Endothelial cell of umbilical vein (primary cell): ENCODE measurements around the gene PTGES3.

Experiments used
- CTCF ChIP-seq, 2 donors: IDR thresholded peaks; 1 replicate in 1 of 2; 2 replicates in 1 of 2; pipeline ENCODE4 v1.5.1; 2011; ENCODE audit warnings: low read length in 2 of 2, mild to moderate bottlenecking in 2 of 2, moderate library complexity in 2 of 2, control low read depth in 1 of 2, inconsistent platforms in 1 of 2, low read depth in 1 of 2; ENCODE audit not compliant: insufficient read depth in 1 of 2; ENCODE audit errors: extremely low read depth in 1 of 2
- MAX ChIP-seq: IDR thresholded peaks from 2 replicates; pipeline ENCODE4 v1.6.1; 2011; ENCODE audit not compliant: insufficient read depth, insufficient read length
- POLR2A ChIP-seq: IDR thresholded peaks from 2 replicates; pipeline ENCODE4 v1.6.1; 2012; ENCODE audit warnings: low read depth, mild to moderate bottlenecking, control low read depth, low read length
- POLR2AphosphoS5 ChIP-seq: IDR thresholded peaks from 2 replicates; pipeline ENCODE4 v1.6.1; 2012; ENCODE audit warnings: low read depth, mild to moderate bottlenecking, control low read depth, low read length, moderate library complexity; ENCODE audit not compliant: insufficient read depth

DNA sequence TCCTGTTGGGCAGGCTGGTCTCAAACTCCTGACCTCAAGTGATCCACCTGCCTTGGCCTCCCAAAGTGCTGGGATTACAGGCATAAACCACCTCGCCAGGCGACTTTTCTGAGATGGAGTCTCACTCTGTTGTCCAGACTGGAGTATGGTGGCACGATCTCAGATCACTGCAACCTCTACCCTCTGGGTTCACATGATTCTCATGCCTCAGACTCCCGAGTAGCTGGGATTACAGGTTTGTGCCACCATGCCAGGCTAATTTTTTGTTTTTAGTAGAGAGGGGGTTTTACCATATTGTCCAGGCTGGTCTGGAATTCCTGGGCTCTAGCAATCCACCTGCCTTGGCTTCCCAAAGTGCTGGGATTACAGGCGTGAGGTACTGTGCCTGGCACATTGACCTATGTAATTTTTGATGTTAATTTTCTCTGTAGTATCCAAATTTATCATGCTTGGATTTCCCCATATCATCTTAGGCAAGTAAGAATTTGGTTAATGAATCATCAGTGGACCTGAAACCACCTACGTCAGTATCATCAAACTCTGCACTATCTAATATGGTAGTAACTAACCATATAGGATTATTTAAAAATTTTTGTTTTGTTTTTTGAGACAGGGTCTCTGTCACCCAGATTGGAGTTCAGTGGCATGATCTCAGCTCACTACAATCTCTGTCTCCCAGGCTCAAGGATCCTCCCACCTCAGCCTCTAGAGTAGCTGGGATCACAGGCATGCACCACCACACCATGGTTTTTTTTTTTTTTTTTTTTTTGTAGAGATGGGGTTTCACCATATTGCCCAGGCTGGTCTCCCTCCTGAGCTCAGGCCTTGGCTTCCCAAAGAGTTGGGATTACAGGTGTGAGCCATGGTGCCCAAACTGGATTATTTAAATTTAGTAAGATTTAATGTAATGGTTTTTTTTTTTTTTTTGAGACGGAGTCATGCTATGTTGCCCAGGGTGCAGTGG, 30.4 kb downstream of the PTGES3 start:
- TF ChIP-seq POLR2A (no peak), CTCF (IDR thresholded peaks at IDR 0.05; ENCODE audit: extremely low read depth in 1 of 2, insufficient read depth in 1 of 2, low read depth in 1 of 2, low read length in 2 of 2) (no peak), MAX (no peak), POLR2AphosphoS5 (no peak)
